IPS DF 4.7 (cell line): ENCODE results near the gene TMEM134.

Experiments used
- DNase-seq: peaks from one replicate; pipeline ENCODE4 v3.0.0-alpha.2; 2013; ENCODE audit warnings: low spot score; ENCODE audit errors: extremely low read depth

Gene TMEM134

DNA sequence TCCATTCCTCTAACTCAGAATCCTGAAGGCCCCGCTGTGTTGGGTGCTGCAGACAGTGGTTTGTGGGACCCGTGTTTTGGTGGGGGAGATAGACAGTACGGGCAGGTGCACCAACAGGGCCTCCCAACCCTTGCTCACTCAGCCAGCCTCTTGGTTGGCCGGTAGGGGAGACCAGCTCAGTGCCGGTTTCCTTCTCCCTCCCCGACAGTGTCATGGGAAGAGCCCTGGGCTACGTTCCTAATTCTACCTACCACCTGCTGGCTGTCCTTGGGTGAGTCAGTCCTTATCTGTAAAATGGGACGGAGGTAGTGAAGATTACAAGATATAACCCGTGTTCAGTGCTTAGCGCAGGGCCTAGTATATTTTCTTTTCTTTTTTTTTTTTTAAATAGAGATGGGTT lies 5.9 kb downstream of the TMEM134 start:
- no peak for DNase-seq

DNA sequence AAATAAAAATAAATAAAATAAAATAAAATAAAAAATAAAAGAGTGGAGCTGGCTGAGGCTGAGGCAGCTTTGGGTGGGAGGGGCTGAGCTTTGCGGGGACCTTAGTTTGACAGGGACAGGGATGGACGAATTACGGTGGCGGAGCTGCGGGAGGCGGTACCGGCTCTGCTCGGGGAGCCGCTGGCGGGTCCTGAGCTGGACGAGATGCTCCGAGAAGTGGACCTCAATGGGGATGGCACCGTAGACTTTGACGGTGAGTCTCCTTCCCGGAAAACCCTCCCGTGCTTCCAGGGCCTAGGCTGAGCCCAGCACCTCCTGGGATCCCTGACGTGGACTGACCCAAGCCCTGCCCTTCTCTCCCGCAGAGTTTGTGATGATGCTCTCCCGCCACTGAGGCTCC lies 10.8 kb downstream of the TMEM134 start:
- no peak for DNase-seq

DNA sequence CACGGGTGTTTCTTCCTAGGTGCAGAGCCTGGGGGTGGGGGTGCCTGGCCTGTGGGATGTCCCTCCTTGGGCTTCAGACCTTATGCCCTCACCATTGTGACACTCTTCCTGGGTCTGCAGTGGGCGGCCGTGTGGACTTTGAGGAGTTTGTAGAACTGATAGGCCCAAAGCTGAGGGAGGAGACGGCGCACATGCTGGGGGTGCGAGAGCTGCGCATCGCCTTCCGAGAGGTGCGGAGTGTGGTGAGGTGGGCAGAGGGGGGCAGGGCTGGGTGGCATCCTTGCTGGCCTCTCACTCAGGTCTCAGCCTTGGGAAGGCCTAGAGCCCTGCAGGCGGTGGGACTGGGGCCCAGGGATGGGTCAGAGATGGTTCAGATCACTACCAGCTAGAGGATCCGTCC lies 11.6 kb downstream of the TMEM134 start:
- DNase-seq, result no peak

DNA sequence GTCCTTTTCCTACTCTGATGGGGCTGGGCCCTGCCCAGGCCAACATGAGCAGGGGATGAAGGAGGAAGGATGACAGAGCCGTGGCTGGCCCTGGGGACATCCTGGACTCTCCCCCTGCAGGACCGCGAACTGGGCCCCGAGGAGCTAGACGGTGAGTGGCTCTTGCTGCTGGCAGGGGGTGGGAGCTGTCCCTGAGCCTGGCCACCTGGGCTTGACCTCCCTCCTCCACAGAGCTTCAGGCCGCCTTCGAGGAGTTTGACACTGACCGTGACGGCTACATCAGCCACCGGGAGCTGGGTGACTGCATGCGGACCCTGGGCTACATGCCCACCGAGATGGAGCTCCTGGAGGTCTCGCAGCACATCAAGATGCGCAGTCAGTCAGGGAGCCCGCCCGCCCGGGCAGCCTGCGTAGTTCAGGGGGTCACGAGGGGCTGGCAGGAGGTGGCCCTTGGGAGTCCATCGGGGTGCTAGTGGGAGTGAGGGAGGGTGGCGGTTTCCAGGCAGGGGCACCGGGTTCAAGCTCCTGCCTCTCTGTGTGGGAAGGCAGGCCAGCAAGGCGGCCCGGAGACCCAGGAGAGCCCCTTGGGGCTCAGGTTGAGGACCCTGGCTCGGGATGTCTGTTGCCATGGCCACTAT lies 12.9 kb downstream of the TMEM134 start:
- DNase-seq, result no peak

DNA sequence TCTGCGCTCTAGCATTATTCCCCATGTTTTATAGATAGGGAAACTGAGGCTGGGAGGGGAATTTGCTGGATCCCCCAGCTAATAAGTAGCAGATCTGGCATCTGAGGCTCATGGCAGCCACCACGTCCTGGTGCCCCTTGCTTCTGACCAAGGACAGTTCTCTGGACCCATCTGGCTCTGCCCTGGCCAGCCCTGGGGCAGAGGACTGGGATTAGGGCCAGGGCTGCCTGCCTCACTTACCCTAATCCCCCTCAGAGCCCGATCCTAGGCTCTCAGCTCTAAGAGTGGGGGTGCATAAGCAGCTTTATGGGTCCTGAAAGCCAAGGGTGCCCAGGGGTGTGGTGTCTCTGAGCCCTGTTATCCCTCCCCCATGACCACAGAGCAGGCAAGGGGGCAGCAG lies 14.0 kb downstream of the TMEM134 start, which contains the start of gene CABP4:
TSS of gene CABP4 (plus strand) at position 301 of the 400 bp plus-strand sequence. CDS start at position 371, 70 bp downstream.
- no peak for DNase-seq

DNA sequence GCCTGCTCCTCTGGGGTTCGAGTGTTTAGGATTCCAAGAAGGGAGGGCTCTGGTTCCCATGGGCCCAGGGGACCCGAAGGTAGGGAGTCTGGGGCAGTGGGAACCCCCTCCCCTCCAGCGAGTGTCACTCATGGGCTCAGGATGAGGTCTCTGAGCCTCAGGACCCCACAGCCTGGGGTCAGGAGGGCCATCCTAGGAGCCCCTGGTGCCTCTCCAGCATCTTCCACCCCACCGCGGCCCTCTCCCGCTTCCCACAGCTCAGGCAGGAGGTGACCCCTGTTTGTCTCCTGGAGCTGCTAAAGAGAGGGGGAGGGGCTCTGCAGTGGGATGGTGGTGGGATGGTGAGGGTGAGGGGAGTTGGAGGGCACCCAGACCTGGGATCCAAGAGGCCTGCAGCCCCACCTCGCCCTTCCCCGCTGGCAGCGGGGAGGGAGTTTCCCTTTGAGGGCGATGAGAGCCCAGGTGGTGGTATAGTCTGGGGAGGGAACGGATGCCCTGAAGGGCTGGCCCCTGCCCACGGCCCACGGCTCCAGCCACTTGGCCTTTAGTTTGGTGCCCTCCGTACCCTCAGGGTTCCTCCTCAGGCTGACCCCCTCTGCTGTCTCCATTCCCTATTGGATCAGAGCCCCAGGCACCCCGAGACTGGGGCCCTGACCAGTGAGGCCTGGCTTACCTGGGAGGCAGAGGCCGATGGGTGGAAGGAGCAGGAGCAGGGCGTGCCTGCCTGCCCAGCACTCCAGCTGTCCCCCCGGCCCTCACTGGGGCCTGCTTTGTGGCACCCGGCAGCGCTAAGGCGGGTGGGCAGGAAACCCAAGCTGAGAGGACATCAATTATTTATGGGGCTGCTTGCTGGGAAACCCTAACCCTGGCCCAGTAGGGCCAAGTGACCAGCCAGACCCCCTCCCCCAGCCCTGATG lies 15.0 kb downstream of the TMEM134 start:
- no peak for DNase-seq

DNA sequence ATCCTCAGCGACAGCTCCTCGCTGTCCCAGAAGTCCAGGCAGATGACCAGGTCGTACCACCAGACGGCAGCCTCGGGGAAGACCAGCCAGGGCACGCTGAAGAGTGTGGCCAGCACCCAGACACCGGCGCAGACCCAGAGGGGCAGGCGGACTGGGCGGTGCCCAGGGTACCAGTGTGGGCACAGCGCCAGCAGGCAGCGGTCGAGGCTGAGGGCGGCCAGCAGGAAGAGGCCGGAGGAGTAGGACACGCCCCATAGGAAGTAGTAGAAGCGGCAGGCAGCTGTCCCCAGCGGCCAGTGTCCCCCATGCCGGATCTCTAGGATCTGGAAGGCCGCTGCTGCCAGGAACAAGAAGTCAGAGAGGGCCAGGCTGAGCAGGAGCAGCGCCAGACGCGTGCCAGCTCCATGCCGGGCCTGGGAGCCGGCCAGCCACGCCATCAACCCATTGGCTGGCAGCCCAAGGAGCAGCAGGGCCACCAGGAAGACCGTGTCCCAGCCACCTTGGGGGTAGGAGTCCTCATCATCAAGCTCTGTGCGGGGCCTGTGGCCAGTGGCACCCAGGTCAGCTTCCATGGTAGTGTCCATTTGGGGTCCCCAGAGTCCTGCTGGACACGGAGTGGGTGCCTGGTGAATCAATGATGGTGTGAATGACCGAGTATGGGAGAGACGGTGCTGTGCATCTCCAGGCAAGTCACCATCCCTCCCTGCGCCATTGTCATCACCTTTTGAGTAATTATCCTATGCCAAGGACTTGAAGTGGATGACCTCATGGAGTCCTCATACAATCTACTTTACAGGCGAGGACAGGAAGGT lies 16.7 kb downstream of the TMEM134 start, which contains the start of gene GPR152:
TSS of gene GPR152 (minus strand) at position 589 of the 812 bp plus-strand sequence. CDS start at position 584, 5 bp downstream.
- DNase-seq, result no peak

DNA sequence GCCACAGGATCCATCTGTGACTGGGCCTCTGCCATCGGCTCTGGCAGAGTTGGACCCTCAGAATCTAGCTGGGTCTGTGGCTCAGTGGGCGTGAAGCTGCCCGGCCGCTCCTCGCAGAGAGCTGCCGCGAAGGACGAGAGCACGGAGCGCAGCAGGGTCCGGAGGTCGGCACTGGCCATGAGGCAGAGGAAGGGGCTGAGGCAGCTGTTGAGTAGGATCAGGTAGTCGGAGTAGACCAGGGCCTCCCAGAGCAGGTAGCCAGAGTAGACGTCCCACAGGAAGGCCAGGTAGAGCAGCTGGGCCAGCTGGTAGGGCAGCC lies 17.4 kb downstream of the TMEM134 start:
- DNase-seq, result no peak

DNA sequence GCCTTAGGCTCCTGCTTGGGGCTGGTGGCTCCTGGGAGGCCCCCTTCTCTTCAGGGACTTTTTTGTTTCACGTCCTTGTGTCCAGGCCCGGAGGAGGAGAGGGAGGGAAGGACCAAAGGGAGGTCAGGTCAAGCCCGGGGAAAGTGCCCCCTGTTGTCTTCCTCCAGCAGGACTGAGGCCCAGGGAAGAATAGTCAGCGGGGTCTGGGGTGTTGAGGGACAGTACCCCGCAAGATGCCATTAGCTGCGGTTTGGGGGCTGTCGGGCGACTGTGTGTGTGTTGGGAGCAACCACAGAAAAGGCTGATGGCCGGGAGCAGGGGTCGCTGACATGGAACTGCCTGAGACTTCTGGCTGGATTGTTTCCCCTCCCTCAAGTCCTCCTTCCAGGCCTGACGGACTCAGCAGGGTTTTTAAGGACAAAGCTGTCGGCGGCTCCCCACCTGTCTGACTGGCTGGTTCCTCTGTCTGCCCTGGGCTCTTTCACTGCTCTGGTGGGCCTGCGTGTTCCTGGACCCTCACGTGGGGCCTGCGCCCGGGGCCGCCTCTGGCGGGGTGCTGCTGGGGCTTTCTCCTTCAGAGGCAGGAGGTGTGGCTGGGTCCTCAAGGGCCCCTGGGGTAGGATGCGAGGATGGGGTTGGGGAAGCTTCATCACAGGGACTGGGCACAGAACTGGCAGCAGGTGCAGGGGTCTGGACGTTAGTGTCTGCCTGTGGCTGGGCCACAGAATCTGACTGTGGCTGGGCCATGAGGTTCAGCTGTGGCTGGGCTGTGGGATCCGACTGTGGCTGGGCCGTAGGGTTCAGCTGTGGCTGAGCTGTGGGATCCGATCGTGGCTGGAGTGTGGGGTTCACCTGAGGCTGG lies 18.0 kb downstream of the TMEM134 start:
- DNase-seq, result no peak

DNA sequence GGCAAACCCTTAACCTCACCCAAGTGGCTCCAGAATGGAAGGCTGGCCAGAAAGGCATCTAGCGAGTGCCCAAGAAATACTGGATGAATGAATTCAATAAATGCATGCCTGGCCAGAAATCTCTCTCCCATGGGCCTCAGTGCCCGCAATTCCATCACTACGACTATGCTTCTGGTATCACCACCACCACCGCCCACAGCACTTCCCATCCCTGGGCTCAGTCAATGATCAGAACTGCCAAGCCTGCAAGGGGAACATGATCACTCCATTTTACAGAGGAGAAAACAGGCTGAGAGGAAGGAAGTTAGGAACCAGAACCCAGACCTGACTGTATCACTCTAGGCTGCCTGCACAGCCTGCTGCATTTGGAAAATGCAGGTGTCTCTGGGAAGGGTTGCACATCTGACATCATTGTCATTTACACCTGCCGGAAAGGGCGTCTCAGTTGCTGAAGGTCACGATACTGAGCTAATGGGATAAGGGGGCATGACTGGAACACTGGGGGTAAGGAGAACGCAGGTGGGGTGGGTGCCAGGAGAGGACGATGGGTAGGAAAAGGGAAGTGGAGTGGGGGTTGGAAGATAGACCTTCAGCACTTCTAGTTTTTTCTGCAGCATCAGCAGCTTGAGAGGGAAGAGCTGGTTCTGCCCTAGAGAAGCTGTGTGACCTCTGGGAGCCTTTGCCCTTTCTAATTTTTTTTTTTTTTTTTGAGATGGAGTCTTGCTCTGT lies 19.8 kb downstream of the TMEM134 start:
- no peak for DNase-seq

DNA sequence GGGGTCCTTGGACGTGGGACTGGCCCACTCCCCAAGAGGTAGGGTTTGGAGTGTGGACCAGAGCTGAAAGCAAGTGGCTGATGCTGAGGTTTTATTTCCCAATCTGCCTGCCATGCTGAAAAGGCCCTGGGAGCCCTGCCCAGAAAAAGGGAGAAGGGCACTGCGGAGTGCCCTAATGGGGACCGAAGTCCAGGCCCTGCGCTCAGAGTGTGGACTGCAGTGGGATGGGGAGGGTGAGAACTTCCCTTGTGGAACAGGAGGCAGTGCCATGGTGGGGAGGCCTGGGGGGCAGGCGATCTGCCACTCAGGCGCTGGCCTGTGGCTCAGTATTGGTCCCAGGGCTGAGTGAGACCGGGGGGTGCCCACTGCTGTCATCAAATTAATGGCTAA lies 20.8 kb downstream of the TMEM134 start:
- DNase-seq, result no peak

DNA sequence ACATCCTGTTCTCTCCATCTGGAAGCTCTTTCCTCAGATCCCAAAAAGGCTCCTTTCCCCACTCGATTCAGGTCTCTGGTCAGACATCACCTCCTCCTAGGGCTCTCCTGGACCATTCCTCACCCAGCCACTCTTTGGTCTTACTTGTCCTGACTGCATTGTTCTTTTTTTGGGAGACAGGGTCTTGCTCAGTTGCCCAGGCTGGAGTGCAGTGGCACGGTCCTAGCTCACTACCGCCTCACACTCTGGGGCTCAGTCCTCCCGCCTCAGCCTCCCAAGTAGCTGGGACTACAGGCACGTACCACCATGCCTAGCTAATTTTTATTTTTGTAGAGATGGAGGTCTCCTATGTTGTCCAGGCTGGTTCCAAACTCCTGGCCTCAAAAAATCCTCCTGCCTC lies 23.5 kb downstream of the TMEM134 start:
- DNase-seq, result no peak

DNA sequence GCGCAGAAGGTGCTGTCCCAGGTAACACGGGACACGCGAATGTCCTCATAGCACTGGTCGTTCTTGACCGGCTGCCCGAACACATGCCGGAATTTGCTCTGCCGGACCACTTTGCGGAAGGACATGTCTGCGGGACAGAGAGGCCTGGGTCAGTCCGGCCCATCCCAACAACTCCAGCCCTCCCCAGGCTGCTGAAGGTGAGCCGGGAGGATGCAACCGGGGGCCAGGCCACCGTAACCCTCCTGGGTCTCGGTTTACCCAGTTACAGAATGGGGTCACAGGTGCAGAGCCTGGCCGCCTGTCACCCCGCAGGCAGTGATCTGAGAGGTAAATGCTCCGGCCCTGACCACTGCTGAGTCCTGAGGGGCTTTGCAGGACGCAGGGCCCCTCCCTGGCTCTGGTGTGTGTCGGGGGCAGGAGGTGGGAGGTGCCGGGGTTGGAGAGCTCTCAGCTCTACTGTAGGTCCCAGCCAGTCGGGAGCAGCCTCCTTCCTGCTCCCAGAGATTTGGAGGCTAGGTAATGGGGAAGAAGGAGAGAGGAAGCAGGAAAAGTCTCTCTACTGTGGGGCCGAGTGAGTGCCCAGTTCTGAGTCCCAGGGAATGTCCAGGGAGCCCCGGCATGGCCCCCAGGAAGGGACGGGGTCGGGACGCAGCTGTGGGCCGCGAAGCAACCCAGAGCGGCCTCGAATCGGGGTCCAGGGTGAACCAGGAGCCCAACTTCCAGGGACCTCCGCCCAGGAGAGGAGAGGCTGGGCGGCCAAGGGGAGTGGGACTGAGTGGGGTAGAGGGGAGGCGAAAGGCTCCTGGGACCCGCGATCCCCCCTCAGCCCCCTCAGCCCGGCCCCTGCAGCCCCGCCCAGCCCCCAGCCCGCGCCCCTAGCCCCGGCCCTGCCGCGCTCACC lies 26.3 kb downstream of the TMEM134 start:
- no peak for DNase-seq

DNA sequence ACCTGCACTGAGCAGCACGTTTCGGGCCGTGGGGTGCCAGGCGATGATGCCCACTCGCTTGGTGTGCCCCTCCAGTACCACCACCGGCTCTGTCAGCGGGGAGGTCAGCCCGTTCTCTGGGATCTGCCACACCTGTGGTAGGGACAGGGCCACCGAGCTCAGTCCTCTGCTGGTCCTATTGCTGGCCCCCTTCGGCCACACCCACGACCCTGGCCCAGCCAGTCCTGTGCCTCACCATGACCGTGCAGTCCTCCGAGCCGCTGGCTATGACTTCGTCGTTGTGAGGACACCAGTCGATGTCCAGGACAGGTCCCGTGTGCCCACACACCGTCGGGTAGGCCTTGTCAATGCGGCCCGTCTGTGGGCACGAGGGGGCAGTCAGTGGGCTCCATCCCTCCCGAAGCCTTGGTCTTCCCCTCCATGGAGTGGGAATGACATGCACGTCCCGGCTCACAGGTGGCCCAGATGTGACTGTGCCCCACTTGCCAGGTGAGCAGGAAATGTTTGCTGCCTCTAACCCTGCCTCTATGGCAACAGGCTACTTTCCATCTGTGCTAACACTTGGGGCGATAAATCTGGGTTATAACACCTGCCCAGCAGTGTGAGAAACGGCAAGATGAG lies 27.2 kb downstream of the TMEM134 start:
- no peak for DNase-seq

DNA sequence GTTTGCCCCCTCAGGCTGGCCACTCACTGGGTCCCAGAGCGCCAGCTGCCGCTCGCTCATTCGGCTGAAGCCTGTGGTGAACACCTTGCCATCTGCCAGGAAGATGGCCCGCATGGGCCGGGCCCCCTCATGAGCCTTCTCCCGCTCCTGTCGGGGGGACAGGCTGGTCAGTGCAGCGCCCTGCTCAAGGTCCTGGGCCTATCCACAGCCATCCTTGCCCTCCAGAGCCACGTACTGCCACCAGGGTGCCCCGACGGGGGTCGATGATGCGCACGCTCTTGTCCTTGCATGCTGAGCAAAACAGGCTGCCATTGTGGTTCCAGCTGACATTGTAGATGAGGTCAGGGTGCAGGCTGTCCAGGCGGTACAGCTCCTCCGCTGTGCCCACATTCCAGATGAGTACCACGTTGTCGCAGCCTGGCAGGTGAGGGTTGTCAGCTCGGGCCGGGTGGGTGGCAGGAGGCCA lies 27.9 kb downstream of the TMEM134 start:
- no peak for DNase-seq

DNA sequence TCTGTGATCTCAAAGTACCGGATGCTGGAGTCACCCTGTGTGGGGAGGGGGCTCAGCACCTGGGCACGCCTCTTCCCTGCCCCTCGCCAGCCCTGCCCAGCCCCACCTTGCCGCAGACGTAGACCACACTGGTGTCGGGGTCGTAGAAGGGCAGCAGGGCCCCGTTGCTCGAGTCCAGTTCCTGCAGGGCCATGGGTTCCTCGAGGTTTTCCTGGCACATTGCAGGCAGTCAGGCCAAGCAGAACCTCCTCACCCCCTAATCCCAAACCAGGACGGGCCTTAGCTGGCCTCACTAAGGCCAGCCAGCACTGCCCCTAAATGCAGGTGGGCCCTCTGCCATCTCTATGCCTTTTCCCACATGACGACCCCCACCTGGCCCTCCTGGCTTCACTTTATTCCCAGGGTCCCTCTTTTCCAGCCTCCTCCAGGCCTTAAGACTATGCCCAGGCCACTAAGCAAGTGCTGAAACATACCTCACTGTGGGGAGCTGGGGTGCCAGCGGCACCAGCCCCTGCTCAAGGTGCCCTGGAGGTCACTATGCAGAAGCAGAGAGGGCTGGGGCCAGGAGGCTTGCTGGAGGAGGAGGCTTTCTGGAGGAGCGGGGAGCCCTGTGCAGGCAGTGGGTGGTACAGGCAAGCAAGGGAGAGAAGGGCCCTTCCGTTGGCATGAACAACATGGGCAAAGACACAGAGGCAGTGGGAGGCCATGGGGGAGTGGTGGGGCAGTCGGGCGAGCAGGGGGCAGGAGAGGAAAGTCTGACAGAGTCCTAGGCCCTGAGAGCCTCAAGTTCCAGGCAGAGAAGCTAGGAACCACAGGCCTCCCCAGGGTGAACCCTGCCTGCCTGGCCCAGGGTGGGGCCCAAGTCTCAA lies 28.6 kb downstream of the TMEM134 start:
- DNase-seq, result no peak

DNA sequence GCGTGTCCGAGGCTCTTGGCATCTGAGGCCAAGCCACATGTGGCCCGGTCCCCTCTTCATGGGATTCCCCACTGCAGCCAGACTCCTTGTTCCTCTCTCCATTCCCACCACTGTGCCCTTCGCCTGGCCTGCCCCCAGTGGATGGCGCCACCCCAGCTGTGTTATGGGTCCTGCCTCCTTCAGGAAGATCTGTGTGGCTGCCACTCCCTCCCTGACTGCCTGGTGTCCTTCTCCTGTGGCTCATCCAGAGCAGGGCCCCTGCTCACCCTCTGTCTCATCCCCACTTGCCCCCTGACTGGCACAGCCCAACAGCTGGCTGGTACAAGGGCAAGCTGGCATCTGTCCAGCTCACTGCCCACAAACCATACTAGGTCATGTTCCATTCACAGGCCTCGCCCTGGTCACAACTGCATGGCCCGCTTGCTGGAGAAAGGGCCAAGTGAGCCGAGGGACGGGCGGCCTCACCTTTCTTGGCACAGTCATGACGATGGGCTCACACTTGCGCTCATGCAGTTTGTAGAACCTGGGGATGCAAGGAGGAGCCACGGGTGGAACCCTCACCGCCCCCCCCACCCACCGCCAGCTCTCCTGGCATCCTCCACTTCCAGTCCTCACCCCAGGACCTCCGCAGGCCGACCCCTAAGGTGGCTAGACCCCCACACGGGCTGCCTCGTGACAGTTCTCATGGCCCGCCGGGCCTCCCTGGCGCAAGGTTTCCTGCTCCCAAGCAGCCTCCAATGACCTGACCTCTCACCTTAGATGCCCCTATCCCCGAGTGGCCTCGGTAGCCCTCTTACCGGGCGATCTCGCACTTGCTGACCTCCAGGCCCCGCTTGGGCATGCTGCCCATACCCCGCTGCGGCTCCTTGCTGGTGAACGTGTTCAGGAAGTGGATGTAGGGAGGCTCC lies 29.5 kb downstream of the TMEM134 start:
- no peak for DNase-seq
